H9 (cell line): Measurements from ENCODE around the gene CFAP57. TPM values are rescaled to one million over a fixed set of nuclear protein-coding genes. Genes with fewer than 3 reads are reported as not detected.

Experiments
- DNase-seq: peaks from one replicate; pipeline ENCODE4 v3.0.0-alpha.2; 2017
- H2AFZ ChIP-seq: one replicate; pipeline ENCODE4 v1.6.1; 2013; ENCODE audit warnings: mild to moderate bottlenecking, low read length, control low read depth, moderate library complexity
- H2AK5ac ChIP-seq: 2 replicates; pipeline ENCODE4 v1.6.1; 2013; ENCODE audit warnings: low read length, control low read depth, mixed read lengths; ENCODE audit not compliant: insufficient read length
- H2BK120ac ChIP-seq: one replicate; pipeline ENCODE4 v1.6.1; 2013; ENCODE audit warnings: low read depth, mild to moderate bottlenecking, low read length, control low read depth, inconsistent platforms; ENCODE audit not compliant: poor library complexity, severe bottlenecking
- H2BK12ac ChIP-seq: 2 replicates; pipeline ENCODE4 v1.6.1; 2013; ENCODE audit warnings: low read length, control low read depth, mixed read lengths, low read depth; ENCODE audit not compliant: insufficient read length
- H2BK15ac ChIP-seq: 2 replicates; pipeline ENCODE4 v1.6.1; 2013; ENCODE audit warnings: low read depth, low read length, control low read depth
- H2BK20ac ChIP-seq: one replicate; pipeline ENCODE4 v1.6.1; 2013; ENCODE audit warnings: low read depth, mild to moderate bottlenecking, low read length, control low read depth, inconsistent platforms; ENCODE audit not compliant: poor library complexity, severe bottlenecking
- H2BK5ac ChIP-seq: 2 replicates; pipeline ENCODE4 v1.6.1; 2013; ENCODE audit warnings: low read length, control low read depth, mixed read lengths; ENCODE audit not compliant: insufficient read length
- H3K14ac ChIP-seq: 2 replicates; pipeline ENCODE4 v1.6.1; 2013; ENCODE audit warnings: low read length, control low read depth; ENCODE audit not compliant: insufficient read depth
- H3K18ac ChIP-seq: 2 replicates; pipeline ENCODE4 v1.6.1; 2013; ENCODE audit warnings: low read depth, mild to moderate bottlenecking, mixed read lengths, low read length, control low read depth; ENCODE audit not compliant: insufficient read length
- H3K23ac ChIP-seq: 2 replicates; pipeline ENCODE4 v1.6.1; 2013; ENCODE audit warnings: low read length, control low read depth, mixed read lengths, low read depth; ENCODE audit not compliant: insufficient read length
- H3K23me2 ChIP-seq: 2 replicates; pipeline ENCODE4 v1.6.1; 2013; ENCODE audit warnings: low read depth, mild to moderate bottlenecking, mixed read lengths, low read length, control low read depth; ENCODE audit not compliant: insufficient read length, poor library complexity, severe bottlenecking
- H3K27ac ChIP-seq: 2 replicates; pipeline ENCODE4 v1.5.1; 2013; ENCODE audit warnings: low read length, control low read depth, mixed read lengths, low read depth; ENCODE audit not compliant: insufficient read length
- H3K27me3 ChIP-seq: 2 replicates; pipeline ENCODE4 v1.6.1; 2013; ENCODE audit warnings: low read length, control low read depth, inconsistent platforms; ENCODE audit not compliant: insufficient read depth
- H3K4ac ChIP-seq: 2 replicates; pipeline ENCODE4 v1.6.1; 2013; ENCODE audit warnings: low read depth, mild to moderate bottlenecking, control low read depth, inconsistent platforms, low read length, moderate library complexity
- H3K4me1 ChIP-seq: 2 replicates; pipeline ENCODE4 v1.6.1; 2013; ENCODE audit warnings: low read length, control low read depth, inconsistent platforms; ENCODE audit not compliant: insufficient read depth
- H3K4me2 ChIP-seq: 2 replicates; pipeline ENCODE4 v1.6.1; 2013; ENCODE audit warnings: low read length, control low read depth, mixed read lengths; ENCODE audit not compliant: insufficient read length, insufficient read depth
- H3K56ac ChIP-seq: 2 replicates; pipeline ENCODE4 v1.6.1; 2013; ENCODE audit warnings: low read depth, mild to moderate bottlenecking, mixed read lengths, low read length, control low read depth; ENCODE audit not compliant: insufficient read length
- H3K79me1 ChIP-seq: 2 replicates; pipeline ENCODE4 v1.6.1; 2013; ENCODE audit warnings: low read depth, mild to moderate bottlenecking, moderate library complexity, low read length, control low read depth, inconsistent platforms; ENCODE audit not compliant: insufficient read depth, poor library complexity, severe bottlenecking
- H3K79me2 ChIP-seq: 2 replicates; pipeline ENCODE4 v1.6.1; 2013; ENCODE audit warnings: low read length, control low read depth, inconsistent platforms; ENCODE audit not compliant: insufficient read depth
- H3K9ac ChIP-seq: 2 replicates; pipeline ENCODE4 v1.6.1; 2013; ENCODE audit warnings: low read length, control low read depth, mixed read lengths; ENCODE audit not compliant: insufficient read length; ENCODE audit errors: extremely low read depth
- H3K9me3 ChIP-seq: one replicate; pipeline ENCODE4 v1.6.1; 2013; ENCODE audit warnings: low read depth, low read length, inconsistent platforms; ENCODE audit not compliant: control insufficient read depth
- H3T11ph ChIP-seq: one replicate; pipeline ENCODE4 v1.6.1; 2013; ENCODE audit warnings: mild to moderate bottlenecking, low read length, control low read depth, inconsistent platforms
- H4K20me1 ChIP-seq: one replicate; pipeline ENCODE4 v1.6.1; 2013; ENCODE audit not compliant: control insufficient read depth, insufficient read length, insufficient read depth
- H4K5ac ChIP-seq: 2 replicates; pipeline ENCODE4 v1.6.1; 2013; ENCODE audit warnings: low read depth, mild to moderate bottlenecking, mixed read lengths, low read length, control low read depth; ENCODE audit not compliant: insufficient read length
- H4K8ac ChIP-seq: replicated peaks from 2 replicates; pipeline ENCODE4 v1.6.1; 2013; ENCODE audit warnings: low read length, control low read depth, mixed read lengths, low read depth; ENCODE audit not compliant: insufficient read length
- H4K91ac ChIP-seq: 2 replicates; pipeline ENCODE4 v1.6.1; 2013; ENCODE audit warnings: low read depth, mild to moderate bottlenecking, moderate library complexity, mixed read lengths, low read length, control low read depth; ENCODE audit not compliant: insufficient read length
- H3K27ac Mint-ChIP-seq, 3 experiments: 2 replicates in 2 of 3; 3 replicates in 1 of 3; pipeline ENCODE4 v1.8.0; 2020 to 2021; ENCODE audit warnings: mixed read lengths in 3 of 3, mild to moderate bottlenecking in 1 of 3, moderate library complexity in 1 of 3
- H3K27me3 Mint-ChIP-seq: 2 replicates; pipeline ENCODE4 v1.8.0; 2021; ENCODE audit warnings: low read depth, mild to moderate bottlenecking, moderate library complexity, mixed read lengths
- H3K36me3 Mint-ChIP-seq, 3 experiments: 2 replicates in 2 of 3; 3 replicates in 1 of 3; pipeline ENCODE4 v1.8.0; 2020 to 2021; ENCODE audit warnings: low read depth in 3 of 3, mixed read lengths in 3 of 3; ENCODE audit not compliant: insufficient read depth in 1 of 3
- H3K4me1 Mint-ChIP-seq, 2 experiments: 2 replicates each; pipeline ENCODE4 v1.8.0; 2020; ENCODE audit warnings: mixed read lengths in 2 of 2
- H3K4me3 Mint-ChIP-seq, 2 experiments: 2 replicates in 1 of 2; 3 replicates in 1 of 2; pipeline ENCODE4 v1.8.0; 2020 to 2021; ENCODE audit warnings: mild to moderate bottlenecking in 2 of 2, mixed read lengths in 2 of 2, moderate library complexity in 1 of 2
- H3K9me3 Mint-ChIP-seq, 2 experiments: 2 replicates in 1 of 2; 3 replicates in 1 of 2; pipeline ENCODE4 v1.8.0; 2020; ENCODE audit warnings: mild to moderate bottlenecking in 2 of 2, mixed read lengths in 2 of 2, moderate library complexity in 1 of 2
- CTCF ChIP-seq: fragments of 200-600 bp; sonication (generic); conservative IDR thresholded peaks from 3 replicates; pipeline ENCODE4 v1.8.0; 2021; ENCODE audit warnings: antibody characterized with exemption, mild to moderate bottlenecking
- WGBS: extraction: QIAGEN DNeasy Blood & Tissue Kit; methylation state at CpG from one replicate; pipeline ENCODE4 v1.1.7; 2013; ENCODE audit warnings: missing lambda C conversion rate, low lambda C conversion rate, mixed read lengths; ENCODE audit not compliant: insufficient read length; ENCODE audit errors: extremely low coverage; 5-methylcytosine and 5-hydroxymethylcytosine counted together
- total RNA-seq: library from RNA; stranded (reverse); gene quantifications from 2 replicates; pipeline ENCODE4 v1.2.1, GENCODE V29; 2021

CFAP57 gene
- total RNA-seq, 1 experiment from 2014 or later, result 0.33 TPM

DNA sequence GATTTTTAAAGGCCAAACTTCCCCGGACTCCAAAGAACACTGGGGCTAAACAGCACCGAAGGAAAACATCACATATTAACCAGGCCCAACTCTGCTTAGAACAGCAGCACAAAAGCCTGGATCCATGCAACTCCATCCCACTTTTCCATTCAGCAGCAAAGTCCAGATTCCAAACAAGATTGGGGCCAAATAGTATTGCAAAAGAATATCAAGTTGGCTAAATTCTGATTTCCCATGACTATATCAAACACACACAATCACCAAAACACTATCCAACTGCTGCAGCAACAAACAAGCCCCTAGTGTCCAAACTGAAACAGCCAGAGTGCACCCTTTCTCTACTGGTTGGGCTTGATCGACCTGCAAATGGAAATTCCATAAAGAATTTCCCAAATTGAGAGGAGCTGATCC lies 78.2 kb downstream of the CFAP57 start:
- no peaks in the 10 kb centered on the region for H3K27me3 ChIP-seq
- H2BK20ac ChIP-seq, result no peak overlapping the region
- H3K9ac ChIP-seq, result no peak overlapping the region
- no peak overlapping the region for H3K14ac ChIP-seq
- Mint-ChIP-seq H3K36me3 (peaks cover 9 to 19% (median 12%) of the 10 kb centered on the region in 3 experiments), H3K4me1 (no peaks in the 10 kb centered on the region), H3K9me3 (peaks cover 58 to 62% of the 10 kb centered on the region in 2 experiments), H3K27me3 (peaks cover 20% of the 10 kb centered on the region), H3K4me3 (no peak overlapping the region), H3K27ac (no peak overlapping the region)
- no peak overlapping the region for H3T11ph ChIP-seq
- no peak overlapping the region for H4K8ac ChIP-seq
- H3K27ac ChIP-seq, result no peak overlapping the region
- no peak overlapping the region for H3K18ac ChIP-seq
- no peak overlapping the region for H2BK12ac ChIP-seq
- H3K23me2 ChIP-seq, result no peaks in the 10 kb centered on the region
- H3K79me2 ChIP-seq, result no peaks in the 10 kb centered on the region
- DNase-seq, result no peak
- no peak overlapping the region for H3K56ac ChIP-seq
- WGBS, result no CpG with 5 or more reads among the region's 3 CpGs
- H3K4ac ChIP-seq, result no peak overlapping the region
- no peak overlapping the region for H3K23ac ChIP-seq
- H2BK5ac ChIP-seq, result no peak overlapping the region
- H3K9me3 ChIP-seq, result peaks cover 25% of the 10 kb centered on the region
- no peak overlapping the region for H4K91ac ChIP-seq
- no peak overlapping the region for H2BK120ac ChIP-seq
- no peaks in the 10 kb centered on the region for H3K79me1 ChIP-seq
- H3K4me1 ChIP-seq, result no peaks in the 10 kb centered on the region
- no peak overlapping the region for H2AFZ ChIP-seq
- H3K4me2 ChIP-seq, result no peak overlapping the region
- H2BK15ac ChIP-seq, result no peak overlapping the region
- no peaks in the 10 kb centered on the region for H4K20me1 ChIP-seq
- no peak for TF ChIP-seq CTCF
- H2AK5ac ChIP-seq, result no peak overlapping the region
- no peak overlapping the region for H4K5ac ChIP-seq
